NCI-H524 treated with DMSO at 0.1 percent for 48 hours (cell line): ENCODE results near the gene SPATS2.
A peak's percentile ranks its signal among the peaks of the same experiment; 100 is the strongest.
"Not testable (repeated sequence)": the region's sequence is repeated elsewhere in the genome, so short reads cannot be mapped to it uniquely, and the experiment has no call there.

ENCODE experiments used
- DNase-seq: peaks from one replicate; lab custom pipeline; 2025; lab: John Stamatoyannopoulos, UW

Gene SPATS2

DNA sequence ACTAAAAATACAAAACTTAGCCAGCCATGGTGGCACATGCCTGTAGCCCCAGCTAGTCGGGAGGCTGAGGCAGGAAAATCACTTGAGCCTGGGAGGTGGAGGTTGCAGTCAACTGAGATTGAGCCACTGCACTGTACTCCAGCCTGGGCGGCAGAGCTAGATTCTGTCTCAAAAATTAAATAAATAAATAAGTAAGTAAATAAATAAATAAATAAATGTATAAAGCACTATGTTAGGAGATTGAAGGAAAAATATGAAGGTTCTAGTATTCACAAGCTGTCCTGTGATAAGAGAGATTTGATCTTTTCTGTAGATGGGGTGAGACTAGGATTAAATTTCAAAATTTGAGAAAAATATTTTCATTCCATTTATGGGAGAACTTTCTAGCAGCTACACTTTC lies 14.9 kb upstream of the SPATS2 start:
- DNase-seq, result no peak

DNA sequence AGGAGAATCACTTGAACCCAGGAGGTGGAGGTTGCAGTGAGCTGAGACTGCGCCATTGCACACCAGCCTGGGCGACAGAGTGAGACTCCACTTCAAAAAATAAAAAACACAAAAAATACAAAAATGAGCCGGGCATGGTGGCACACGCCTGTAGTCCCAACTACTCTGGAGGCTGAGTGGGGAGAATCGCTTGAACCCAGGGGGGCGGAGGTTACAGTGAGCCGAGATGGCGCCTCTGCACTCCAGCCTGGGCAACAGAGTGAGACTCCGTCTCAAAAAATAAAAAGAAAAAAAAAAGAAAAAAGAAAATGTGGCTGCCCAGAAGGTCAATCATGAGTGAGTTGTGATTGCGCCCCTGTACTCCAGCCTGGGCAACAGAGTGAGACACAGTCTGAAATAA lies 11.3 kb upstream of the SPATS2 start:
- no peak for DNase-seq

DNA sequence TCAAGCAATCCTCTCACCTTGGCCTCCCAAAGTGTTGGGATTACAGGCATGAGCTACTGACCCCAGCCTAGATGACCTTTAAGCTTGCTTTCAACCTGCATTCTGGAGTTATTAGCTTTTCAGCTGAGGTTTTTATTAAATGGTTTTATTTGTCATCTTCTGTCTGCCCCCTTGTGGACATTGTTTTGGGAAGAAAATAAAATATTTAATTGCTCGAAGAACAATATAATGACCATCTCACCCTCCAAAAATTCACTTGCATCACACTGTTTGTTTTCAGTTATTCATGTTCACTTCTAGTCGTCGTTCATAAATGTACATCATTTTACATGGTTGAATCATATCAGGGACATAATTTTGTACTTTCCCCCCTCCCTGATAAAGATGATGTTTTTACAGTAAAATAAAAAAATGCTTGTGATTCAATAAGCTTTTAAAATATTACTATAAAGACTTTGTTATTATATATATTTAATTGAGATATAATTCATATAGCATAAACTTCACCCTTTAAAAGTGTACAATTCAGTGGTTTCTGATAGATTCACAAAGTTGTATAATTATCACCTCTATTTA lies 10.1 kb upstream of the SPATS2 start:
- no peak for DNase-seq

GRCh38 chr12:49358483-49359141 lies 8.7 kb upstream of the SPATS2 start:
- DNase-seq, result peak; percentile 55

DNA sequence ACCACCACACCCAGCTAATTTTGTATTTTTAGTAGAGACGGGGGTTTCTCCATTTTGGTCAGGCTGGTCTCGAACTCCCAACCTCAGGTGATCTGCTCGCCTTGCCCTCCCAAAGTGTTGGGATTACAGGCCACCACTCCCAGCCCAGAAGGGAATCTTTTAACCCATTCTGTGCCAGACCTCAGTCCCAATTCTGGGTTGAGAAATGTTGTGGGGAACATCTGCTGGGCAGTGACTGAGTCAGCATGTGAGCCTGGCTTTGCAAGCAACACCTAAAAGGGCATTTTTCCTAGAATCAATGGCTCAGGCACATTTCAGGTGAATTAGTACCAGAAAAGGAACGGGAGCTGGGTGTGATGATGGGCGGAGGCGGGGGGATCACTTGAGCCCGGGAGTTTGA lies 7.6 kb upstream of the SPATS2 start:
- DNase-seq, result no peak

- no peak for DNase-seq
Observed at GRCh38 chr12:49362077-49362476, 5.2 kb upstream of the SPATS2 start.

- no peak for DNase-seq
Observed at GRCh38 chr12:49364989-49365388, 2.3 kb upstream of the SPATS2 start.

- DNase-seq, result no peak
Observed at GRCh38 chr12:49365542-49365941, 1.7 kb upstream of the SPATS2 start.

- no peak for DNase-seq
Observed at GRCh38 chr12:49366096-49366651, 1.1 kb upstream of the SPATS2 start.

GRCh38 chr12:49366652-49367380 lies 446 bp upstream of the SPATS2 start:
- DNase-seq, result peak; percentile 63

- DNase-seq, result no peak
Observed at GRCh38 chr12:49368240-49368600, 958 bp downstream of the SPATS2 start.

DNA sequence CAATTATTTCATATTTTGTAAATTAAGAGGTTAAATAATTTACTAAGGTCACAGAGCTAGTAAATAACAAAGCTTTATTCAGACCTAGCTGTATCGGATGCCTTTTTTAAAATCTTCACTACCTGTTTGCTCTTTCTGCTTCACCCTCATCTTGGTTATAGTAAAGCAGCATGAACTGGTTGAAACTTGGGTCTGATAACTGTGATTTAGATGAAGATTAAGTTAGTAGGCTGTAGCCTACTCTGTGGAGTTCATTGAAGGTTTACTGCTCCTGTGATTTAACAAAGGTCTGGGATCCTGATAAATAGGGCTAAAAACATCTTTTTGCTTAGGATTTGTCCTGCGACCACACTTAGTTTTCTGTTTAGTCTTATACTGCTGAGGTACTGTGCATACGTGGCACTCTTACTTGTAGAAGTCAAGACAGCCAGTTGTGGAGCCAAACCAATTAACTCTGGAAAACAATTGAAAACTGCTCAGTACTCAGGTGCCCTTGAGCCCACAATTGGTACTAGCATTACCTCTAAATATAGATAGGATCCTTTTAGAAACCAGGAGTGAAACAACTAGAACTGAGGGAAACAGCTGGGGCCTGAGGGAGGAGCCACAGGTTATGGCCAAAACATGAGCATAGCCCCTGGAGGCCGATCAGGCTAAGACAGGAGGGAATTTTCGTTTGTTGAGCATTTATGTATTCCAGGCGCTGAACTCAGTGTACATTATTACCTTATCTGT lies 2.3 kb downstream of the SPATS2 start:
- DNase-seq, result no peak

DNA sequence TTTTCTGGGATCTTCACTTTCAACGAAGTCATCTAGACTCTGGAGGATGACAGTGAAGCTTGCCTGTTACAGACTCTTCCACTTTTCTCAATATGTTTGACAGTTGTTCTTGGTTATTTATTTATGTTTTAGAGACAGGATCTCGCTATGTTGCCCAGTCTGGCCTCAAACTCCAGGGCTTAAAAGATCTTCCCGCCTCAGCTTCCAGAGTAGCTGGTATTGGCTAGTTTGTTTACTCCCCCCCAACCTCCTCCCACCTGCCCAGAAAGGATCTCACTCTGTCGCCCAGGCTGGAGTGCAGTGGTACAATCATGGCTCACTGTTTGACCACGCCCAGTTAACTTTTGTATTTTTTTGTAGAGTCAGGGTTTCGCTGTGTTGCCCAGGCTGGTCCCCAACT lies 3.3 kb downstream of the SPATS2 start:
- DNase-seq, result no peak

DNA sequence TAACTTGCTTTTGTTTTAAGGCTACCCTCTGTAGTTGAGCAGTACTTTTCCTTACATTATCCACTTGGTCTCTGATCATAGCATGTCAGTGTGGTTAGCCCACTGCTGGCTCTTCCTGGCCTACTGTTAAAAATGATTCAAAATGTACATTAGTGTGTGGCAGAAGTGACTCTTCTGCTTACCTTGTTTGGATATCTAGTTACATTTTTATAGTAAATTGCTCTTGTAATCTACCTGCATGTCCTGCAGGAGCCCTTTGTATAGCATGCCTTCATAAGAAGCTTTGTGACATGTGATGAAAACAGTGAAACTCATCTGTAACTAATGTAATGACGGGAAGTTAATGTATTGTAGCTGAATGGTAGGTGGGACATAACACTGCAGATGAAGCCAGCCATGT lies 8.1 kb downstream of the SPATS2 start:
- no peak for DNase-seq

GRCh38 chr12:49377386-49377785 lies 10.1 kb downstream of the SPATS2 start:
- no peak for DNase-seq

GRCh38 chr12:49380184-49380583 lies 12.9 kb downstream of the SPATS2 start:
- DNase-seq, result not testable (repeated sequence)

GRCh38 chr12:49388682-49389386 lies 21.6 kb downstream of the SPATS2 start:
- DNase-seq, result no peak

DNA sequence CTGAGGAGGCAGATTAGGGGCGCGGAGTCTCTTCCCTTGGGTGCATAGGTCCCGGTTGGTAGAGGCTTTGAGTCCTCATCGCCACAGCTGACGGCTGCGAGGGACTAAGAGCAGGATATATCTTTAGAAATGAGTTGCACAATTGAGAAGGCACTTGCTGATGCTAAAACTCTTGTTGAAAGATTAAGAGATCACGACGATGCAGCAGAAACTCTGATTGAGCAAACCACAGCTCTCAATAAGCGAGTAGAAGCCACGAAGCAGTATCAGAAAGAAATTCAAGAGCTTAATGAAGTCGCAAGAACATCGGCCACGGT lies 22.1 kb downstream of the SPATS2 start:
- DNase-seq, result no peak

DNA sequence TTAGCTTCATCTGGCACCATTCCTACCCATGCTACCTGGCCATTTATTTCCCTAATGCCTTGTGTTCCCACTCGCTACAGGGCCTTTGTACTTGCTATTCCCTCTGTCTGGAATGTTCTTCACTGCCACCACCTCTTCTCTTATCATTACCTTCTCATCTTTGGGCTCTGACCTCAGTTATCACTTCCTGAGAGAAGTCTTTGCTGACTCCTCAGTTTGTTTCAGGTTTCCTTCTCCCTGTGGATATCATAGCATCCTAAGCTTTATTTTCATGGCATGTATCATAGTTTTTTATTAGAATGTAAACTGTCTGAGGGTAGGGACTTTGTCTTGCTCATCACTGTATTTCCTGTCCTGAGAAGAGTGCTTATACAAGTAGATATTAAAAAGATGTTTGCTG lies 29.7 kb downstream of the SPATS2 start:
- no peak for DNase-seq

DNA sequence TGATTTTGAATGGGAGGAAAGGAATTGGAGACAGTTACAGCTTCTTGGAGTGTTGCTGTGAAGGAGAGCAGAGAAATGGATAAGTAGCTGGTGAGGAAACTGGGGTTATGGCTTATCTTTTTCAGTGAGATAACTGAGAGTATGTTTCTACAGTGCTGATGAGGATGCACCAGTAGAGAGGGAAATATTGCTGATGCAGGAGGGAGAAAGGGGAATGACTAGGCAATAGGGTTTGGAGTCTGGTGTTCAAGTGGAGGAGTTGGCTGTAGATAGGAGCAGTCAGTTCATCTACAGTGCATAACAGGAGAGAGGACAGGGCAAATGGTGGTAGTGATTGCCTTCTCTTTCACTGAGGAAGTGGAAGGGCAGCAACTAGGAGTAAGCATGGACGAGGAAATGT lies 33.0 kb downstream of the SPATS2 start:
- no peak for DNase-seq

DNA sequence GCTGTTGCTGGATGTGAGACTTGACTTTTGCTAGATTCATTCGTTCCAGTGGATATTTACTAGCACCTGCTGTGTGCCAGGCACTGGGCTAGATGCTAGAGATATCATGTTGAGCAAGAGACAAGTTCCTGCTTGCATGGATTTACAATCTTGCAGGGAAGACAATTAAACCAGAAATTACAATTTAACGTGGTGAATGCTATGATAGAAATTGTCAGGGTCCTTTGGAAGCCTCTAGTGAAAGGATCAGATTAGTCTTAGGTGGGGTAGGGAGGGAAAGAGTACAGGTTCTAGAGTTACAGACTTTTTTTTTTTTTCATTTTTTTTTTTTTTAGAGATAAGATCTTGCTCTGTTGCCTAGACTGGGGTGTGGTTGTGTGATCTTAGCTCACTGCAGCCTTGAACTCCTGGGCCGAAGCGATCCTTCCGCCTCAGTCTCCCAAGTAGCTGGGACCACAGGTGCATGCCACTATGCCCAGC lies 36.7 kb downstream of the SPATS2 start:
- DNase-seq, result no peak

DNA sequence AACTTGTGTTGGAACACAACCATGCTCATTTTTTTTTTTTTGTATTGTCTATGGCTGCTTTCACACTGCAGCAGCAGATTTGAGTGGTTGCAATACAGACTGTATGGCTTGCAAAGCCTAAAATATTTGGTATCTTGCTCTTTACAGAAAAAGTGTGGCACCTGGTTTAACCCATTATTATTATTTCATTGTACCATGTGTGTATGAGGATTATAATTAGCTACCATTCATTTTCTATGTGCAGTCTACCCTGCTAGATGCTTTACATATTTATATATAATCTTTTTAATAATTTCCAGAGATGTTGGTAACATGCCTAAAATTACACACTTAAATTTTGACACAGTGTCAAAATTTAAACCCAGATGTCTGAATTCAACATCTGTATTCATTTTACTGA lies 37.7 kb downstream of the SPATS2 start:
- no peak for DNase-seq
